GM18861 (cell line): Measurements from ENCODE around the gene PRLR.

Experiments
- ATAC-seq: cut with Tn5 transposase; IDR thresholded peaks from one replicate; pipeline ENCODE4 v1.9.1; 2021; ENCODE audit not compliant: unreplicated experiment

The PRLR gene

GRCh38 chr5:35236770-35237169 is 6.5 kb upstream of the PRLR start:
- no peak for ATAC-seq

- ATAC-seq: no peak
Observed at GRCh38 chr5:35233601-35234000, 3.3 kb upstream of the PRLR start.

- no peak for ATAC-seq
Observed at GRCh38 chr5:35233121-35233520, 2.8 kb upstream of the PRLR start.

GRCh38 chr5:35232124-35232523 is 1.8 kb upstream of the PRLR start:
- ATAC-seq: no peak

- ATAC-seq: peak; percentile 65
Observed at GRCh38 chr5:35229076-35230037, 930 bp downstream of the PRLR start.

GRCh38 chr5:35228310-35228709 is 2.0 kb downstream of the PRLR start:
- no peak for ATAC-seq

- no peak for ATAC-seq
Observed at GRCh38 chr5:35227720-35228119, 2.6 kb downstream of the PRLR start.

- no peak for ATAC-seq
Observed at GRCh38 chr5:35223787-35224395, 6.4 kb downstream of the PRLR start.

GRCh38 chr5:35220967-35221366 is 9.3 kb downstream of the PRLR start:
- no peak for ATAC-seq

- ATAC-seq: no peak
Observed at GRCh38 chr5:35218981-35219380, 11.3 kb downstream of the PRLR start.

- ATAC-seq: no peak
Observed at GRCh38 chr5:35214051-35214450, 16.2 kb downstream of the PRLR start.

- no peak for ATAC-seq
Observed at GRCh38 chr5:35213608-35214007, 16.7 kb downstream of the PRLR start.

- ATAC-seq: peak; percentile 78
Observed at GRCh38 chr5:35212122-35212982, 17.9 kb downstream of the PRLR start.

- ATAC-seq: no peak
Observed at GRCh38 chr5:35209862-35210261, 20.4 kb downstream of the PRLR start.

- ATAC-seq: no peak
Observed at GRCh38 chr5:35205606-35206005, 24.7 kb downstream of the PRLR start.

GRCh38 chr5:35205186-35205585 is 25.1 kb downstream of the PRLR start:
- ATAC-seq: no peak

GRCh38 chr5:35203403-35203802 is 26.9 kb downstream of the PRLR start:
- ATAC-seq: no peak

- peak; percentile 77 for ATAC-seq
Observed at GRCh38 chr5:35202319-35203111, 27.8 kb downstream of the PRLR start.

GRCh38 chr5:35201291-35201690 is 29.0 kb downstream of the PRLR start:
- ATAC-seq: no peak

GRCh38 chr5:35199886-35200285 is 30.4 kb downstream of the PRLR start:
- no peak for ATAC-seq

- ATAC-seq: no peak
Observed at GRCh38 chr5:35198686-35199085, 31.6 kb downstream of the PRLR start.
